ENCODE measurements around the gene VWF. TPM values are rescaled to one million over a fixed set of nuclear protein-coding genes. Genes with fewer than 3 reads are reported as not detected.

VWF gene
- total and polyA plus RNA-seq, 2 of the 13 experiments (the other 11 are each of a cell fraction or from before 2014, with no cell fraction given) = 0.20 to 0.25 TPM

- Histone ChIP-seq H3K79me2 (ENCODE audit: insufficient read depth, low read length) (no peaks in the 10 kb centered on the region), H3K9ac (ENCODE audit: insufficient read depth, low read depth, low read length) (no peak overlapping the region), H3K27ac (ENCODE audit: extremely low read length, insufficient read depth, low read length) (no peak overlapping the region), H3K4me2 (ENCODE audit: low read depth, low read length) (no peak overlapping the region), H3K27me3 (ENCODE audit: control insufficient read depth in 1 of 2, insufficient read depth in 2 of 2, low read length in 2 of 2) (no peaks in the 10 kb centered on the region), H3K4me1 (ENCODE audit: insufficient read depth, low read length) (no peaks in the 10 kb centered on the region), H3K9me3 (ENCODE audit: low read length) (no peaks in the 10 kb centered on the region), H3K4me3 (replicated peaks in 1 of 3; ENCODE audit: insufficient read depth in 1 of 3, low read depth in 2 of 3, low read length in 3 of 3) (no peak overlapping the region), H2AFZ (ENCODE audit: low read length) (no peak overlapping the region), H3K36me3 (replicated peaks in 1 of 2; ENCODE audit: control insufficient read depth in 1 of 2, insufficient read depth in 2 of 2, low read length in 2 of 2) (no peaks in the 10 kb centered on the region), H4K20me1 (ENCODE audit: insufficient read depth, low read length) (no peaks in the 10 kb centered on the region)
- intact Hi-C loops (cut with micrococcal nuclease; ENCODE audit: unreplicated experiment) (no loop called here), in situ Hi-C loops (cut with HindIII; ENCODE audit: extremely low pct_ligation_motif_present, low pct_unique_long_range_greater_than_20kb) (no loop called here)
- ChIA-PET CTCF (ENCODE audit: low intra/inter-chr PET ratio, low total read pairs) (no interaction called here), POLR2A (no interaction called here)
- FAIRE-seq (no peak), DNase-seq (ENCODE audit: low spot score) (no peak), ATAC-seq (no peak)
- WGBS (ENCODE audit: low lambda C conversion rate) = 24% methylated on average over 2 of the region's 2 CpGs
- TF ChIP-seq KDM3A (CRISPR knock-in tag; IDR thresholded peaks at IDR 0.05; ENCODE audit: low read depth) = no peak
- TF ChIP-seq MEF2D (CRISPR knock-in tag; IDR thresholded peaks at IDR 0.05) = no peak
- TF ChIP-seq, protein P1, sequence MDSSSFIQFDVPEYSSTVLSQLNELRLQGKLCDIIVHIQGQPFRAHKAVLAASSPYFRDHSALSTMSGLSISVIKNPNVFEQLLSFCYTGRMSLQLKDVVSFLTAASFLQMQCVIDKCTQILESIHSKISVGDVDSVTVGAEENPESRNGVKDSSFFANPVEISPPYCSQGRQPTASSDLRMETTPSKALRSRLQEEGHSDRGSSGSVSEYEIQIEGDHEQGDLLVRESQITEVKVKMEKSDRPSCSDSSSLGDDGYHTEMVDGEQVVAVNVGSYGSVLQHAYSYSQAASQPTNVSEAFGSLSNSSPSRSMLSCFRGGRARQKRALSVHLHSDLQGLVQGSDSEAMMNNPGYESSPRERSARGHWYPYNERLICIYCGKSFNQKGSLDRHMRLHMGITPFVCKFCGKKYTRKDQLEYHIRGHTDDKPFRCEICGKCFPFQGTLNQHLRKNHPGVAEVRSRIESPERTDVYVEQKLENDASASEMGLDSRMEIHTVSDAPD (CRISPR knock-in tag; IDR thresholded peaks at IDR 0.05) = no peak
- TF ChIP-seq ZKSCAN8 (CRISPR knock-in tag; IDR thresholded peaks at IDR 0.05; ENCODE audit: borderline replicate concordance) = no peak
- TF ChIP-seq HOXA9 (CRISPR knock-in tag; IDR thresholded peaks at IDR 0.05; ENCODE audit: borderline replicate concordance) = no peak
- TF ChIP-seq, protein P2, sequence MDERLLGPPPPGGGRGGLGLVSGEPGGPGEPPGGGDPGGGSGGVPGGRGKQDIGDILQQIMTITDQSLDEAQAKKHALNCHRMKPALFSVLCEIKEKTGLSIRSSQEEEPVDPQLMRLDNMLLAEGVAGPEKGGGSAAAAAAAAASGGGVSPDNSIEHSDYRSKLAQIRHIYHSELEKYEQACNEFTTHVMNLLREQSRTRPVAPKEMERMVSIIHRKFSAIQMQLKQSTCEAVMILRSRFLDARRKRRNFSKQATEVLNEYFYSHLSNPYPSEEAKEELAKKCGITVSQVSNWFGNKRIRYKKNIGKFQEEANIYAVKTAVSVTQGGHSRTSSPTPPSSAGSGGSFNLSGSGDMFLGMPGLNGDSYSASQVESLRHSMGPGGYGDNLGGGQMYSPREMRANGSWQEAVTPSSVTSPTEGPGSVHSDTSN (CRISPR knock-in tag; IDR thresholded peaks at IDR 0.05) = no peak
- no peak for TF ChIP-seq ZNF569 (CRISPR knock-in tag; IDR thresholded peaks at IDR 0.05; ENCODE audit: borderline replicate concordance)
- TF ChIP-seq XRCC5 (optimal IDR thresholded peaks at IDR 0.05; ENCODE audit: low read length) = no peak
- no peak for TF ChIP-seq SRSF4 (IDR thresholded peaks at IDR 0.05; ENCODE audit: low read depth, low read length, poor library complexity, severe bottlenecking)
- no peak for TF ChIP-seq RARA (CRISPR knock-in tag; IDR thresholded peaks at IDR 0.05)
- no peak for TF ChIP-seq RFX1 (IDR thresholded peaks at IDR 0.05)
- BruUV-seq (replicated peaks) = no TSS peak
Observed at GRCh38 chr12:6135071-6135470, 10.6 kb upstream of the VWF start.

Measured in HepG2 (cell line).